CD8-positive, alpha-beta memory T cell (primary cell): ENCODE measurements around the gene ELMO1. TPM values are rescaled to one million over a fixed set of nuclear protein-coding genes. Genes with fewer than 3 reads are reported as not detected.

Source experiments
- CTCF ChIA-PET: fragments of 350-600 bp; sonication (Branson Sonifier 250); formaldehyde crosslinking; loops from one replicate; lab custom pipeline; 2021; ENCODE audit warnings: antibody characterized with exemption; lab: Charles Lee
- POLR2A ChIA-PET: fragments of 350-600 bp; sonication (Branson Sonifier 250); formaldehyde crosslinking; loops from one replicate; lab custom pipeline; 2021; ENCODE audit warnings: antibody characterized with exemption; lab: Charles Lee
- DNase-seq, 5 donors: peaks; one replicate each; pipeline versions ENCODE4 v3.0.0 to v3.0.0-alpha.2; 2020 to 2022; ENCODE audit warnings: mixed read lengths in 1 of 5
- H3K27ac ChIP-seq: one replicate; pipeline ENCODE4 v1.7.0; 2013; ENCODE audit warnings: low read depth, mild to moderate bottlenecking, low read length, moderate library complexity
- H3K27me3 ChIP-seq: 2 replicates; pipeline ENCODE4 v1.7.0; 2013; ENCODE audit warnings: low read length, mild to moderate bottlenecking; ENCODE audit not compliant: insufficient read depth, poor library complexity, severe bottlenecking
- H3K36me3 ChIP-seq: 2 replicates; pipeline ENCODE4 v1.7.0; 2013; ENCODE audit warnings: mild to moderate bottlenecking, low read length, moderate library complexity; ENCODE audit not compliant: insufficient read depth
- H3K4me1 ChIP-seq: 2 replicates; pipeline ENCODE4 v1.7.0; 2013; ENCODE audit warnings: mild to moderate bottlenecking, low read length, moderate library complexity; ENCODE audit not compliant: insufficient read depth
- H3K4me3 ChIP-seq: 2 replicates; pipeline ENCODE4 v1.7.0; 2013; ENCODE audit warnings: mild to moderate bottlenecking, low read length
- H3K9me3 ChIP-seq: 2 replicates; pipeline ENCODE4 v1.7.0; 2013; ENCODE audit warnings: mild to moderate bottlenecking, low read length
- H3K27ac Mint-ChIP-seq, 8 donors: one replicate each; pipeline ENCODE4 v1.8.0; 2020 to 2021; ENCODE audit warnings: mixed read lengths in 8 of 8, mild to moderate bottlenecking in 6 of 8, inconsistent platforms in 3 of 8, moderate library complexity in 3 of 8
- H3K27me3 Mint-ChIP-seq, 2 donors: one replicate each; pipeline ENCODE4 v1.8.0; 2020 to 2021; ENCODE audit warnings: mixed read lengths in 2 of 2, mild to moderate bottlenecking in 1 of 2, moderate library complexity in 1 of 2
- H3K36me3 Mint-ChIP-seq, 3 donors: one replicate each; pipeline ENCODE4 v1.8.0; 2020 to 2021; ENCODE audit warnings: mixed read lengths in 3 of 3, inconsistent platforms in 1 of 3, mild to moderate bottlenecking in 1 of 3
- H3K4me1 Mint-ChIP-seq, 3 donors: one replicate each; pipeline ENCODE4 v1.8.0; 2020 to 2021; ENCODE audit warnings: mixed read lengths in 3 of 3, inconsistent platforms in 1 of 3, mild to moderate bottlenecking in 1 of 3
- H3K4me3 Mint-ChIP-seq, 7 donors: one replicate each; pipeline ENCODE4 v1.8.0; 2020 to 2021; ENCODE audit warnings: mixed read lengths in 7 of 7, mild to moderate bottlenecking in 6 of 7, moderate library complexity in 4 of 7, inconsistent platforms in 2 of 7
- H3K9me3 Mint-ChIP-seq, 5 donors: one replicate each; pipeline ENCODE4 v1.8.0; 2020 to 2022; ENCODE audit warnings: mixed read lengths in 5 of 5, mild to moderate bottlenecking in 3 of 5, moderate library complexity in 2 of 5, inconsistent platforms in 1 of 5
- polyA plus RNA-seq: library from polyadenylated mRNA; unstranded; fragments of 300-500 nt; fragmentation: Illumina TruSeq; gene quantifications from one replicate; pipeline ENCODE4 v1.2.3, GENCODE V29; 2021
- total RNA-seq, 2 experiments: library from RNA; stranded (reverse); gene quantifications; one replicate each; pipeline ENCODE4 v1.2.3, GENCODE V29; 2021

The ELMO1 gene
- total and polyA plus RNA-seq, 3 experiments from 2014 or later: 65.6 to 74.4 (median 66.2) TPM

GRCh38 chr7:37009125-37009675 lies 439.5 kb downstream of the ELMO1 start:
- H3K4me1 ChIP-seq: no peaks in the 10 kb centered on the region
- ChIA-PET CTCF (interaction anchor here (1.1 kb wide), 1 partner anchor 15 kb away, joined by 3 read pairs; no protein-coding TSS in a partner anchor), POLR2A (no interaction called here)
- Mint-ChIP-seq H3K4me1 (peaks cover 10 to 34% (median 13%) of the 10 kb centered on the region in 3 donors), H3K27me3 (no peaks in the 10 kb centered on the region), H3K9me3 (no peaks in the 10 kb centered on the region), H3K4me3 (no peak overlapping the region), H3K27ac (peak overlapping the region in 5 of 8 donors; percentile 3 to 61 (median 56)), H3K36me3 (peaks cover 12 to 68% (median 30%) of the 10 kb centered on the region in 3 donors)
- no peaks in the 10 kb centered on the region for H3K9me3 ChIP-seq
- no peaks in the 10 kb centered on the region for H3K27me3 ChIP-seq
- no peak overlapping the region for H3K27ac ChIP-seq
- no peaks in the 10 kb centered on the region for H3K36me3 ChIP-seq
- H3K4me3 ChIP-seq: no peak overlapping the region
- DNase-seq: no peak

DNA sequence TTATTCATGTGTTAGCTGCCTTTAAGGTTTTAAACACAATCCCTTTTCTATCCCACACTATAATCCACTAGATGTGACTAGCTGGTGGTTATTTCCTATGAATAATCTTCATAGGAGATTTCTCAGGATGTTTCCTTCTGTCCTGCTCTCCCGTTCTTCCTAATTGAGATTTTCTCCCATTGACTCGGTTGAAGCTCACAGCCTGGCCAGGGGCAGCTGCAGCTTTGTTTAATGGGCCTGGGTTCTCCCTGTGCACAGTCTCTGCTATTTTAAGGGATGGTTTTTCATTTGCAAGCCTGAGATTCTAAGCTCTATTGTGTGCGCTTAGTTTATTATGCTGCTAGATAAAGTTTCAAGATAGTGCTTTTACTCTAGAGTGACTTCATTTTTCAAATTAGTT lies 441.0 kb downstream of the ELMO1 start:
- ChIA-PET CTCF (no interaction called here), POLR2A (no interaction called here)
- Mint-ChIP-seq H3K36me3 (peaks cover 19 to 69% (median 35%) of the 10 kb centered on the region in 3 donors), H3K27me3 (no peaks in the 10 kb centered on the region), H3K27ac (peak overlapping the region in 4 of 8 donors; percentile 1 to 45 (median 14)), H3K4me3 (no peak overlapping the region), H3K4me1 (peaks cover 12 to 44% (median 13%) of the 10 kb centered on the region in 3 donors), H3K9me3 (peaks cover 0 to 5% (median 0%) of the 10 kb centered on the region in 5 donors)
- no peak for DNase-seq
- H3K27ac ChIP-seq: no peak overlapping the region
- H3K9me3 ChIP-seq: no peaks in the 10 kb centered on the region
- H3K27me3 ChIP-seq: no peaks in the 10 kb centered on the region
- no peaks in the 10 kb centered on the region for H3K36me3 ChIP-seq
- H3K4me1 ChIP-seq: no peaks in the 10 kb centered on the region
- no peak overlapping the region for H3K4me3 ChIP-seq

GRCh38 chr7:37007268-37007667 lies 441.4 kb downstream of the ELMO1 start:
- peaks cover 12 to 48% (median 13%) of the 10 kb centered on the region in 3 donors for H3K4me1 Mint-ChIP-seq
- H3K27ac Mint-ChIP-seq: peak overlapping the region in 3 of 8 donors; percentile 5 to 24 (median 23)
- POLR2A ChIA-PET: no interaction called here
- no peaks in the 10 kb centered on the region for H3K27me3 Mint-ChIP-seq
- H3K4me1 ChIP-seq: no peaks in the 10 kb centered on the region
- no peaks in the 10 kb centered on the region for H3K9me3 ChIP-seq
- H3K27me3 ChIP-seq: no peaks in the 10 kb centered on the region
- H3K36me3 Mint-ChIP-seq: peaks cover 20 to 69% (median 35%) of the 10 kb centered on the region in 3 donors
- H3K9me3 Mint-ChIP-seq: peaks cover 0 to 5% (median 0%) of the 10 kb centered on the region in 5 donors
- H3K36me3 ChIP-seq: no peaks in the 10 kb centered on the region
- CTCF ChIA-PET: no interaction called here
- H3K4me3 Mint-ChIP-seq: no peak overlapping the region
- no peak overlapping the region for H3K4me3 ChIP-seq
- no peak for DNase-seq
- no peak overlapping the region for H3K27ac ChIP-seq

GRCh38 chr7:37006764-37007163 lies 441.9 kb downstream of the ELMO1 start:
- no peaks in the 10 kb centered on the region for H3K27me3 Mint-ChIP-seq
- Histone ChIP-seq H3K4me3 (no peak overlapping the region), H3K27ac (no peak overlapping the region), H3K9me3 (no peaks in the 10 kb centered on the region), H3K27me3 (no peaks in the 10 kb centered on the region), H3K36me3 (no peaks in the 10 kb centered on the region), H3K4me1 (no peaks in the 10 kb centered on the region)
- H3K27ac Mint-ChIP-seq: peak overlapping the region in 4 of 8 donors; percentile 13 to 61 (median 56)
- peaks cover 0 to 5% (median 0%) of the 10 kb centered on the region in 5 donors for H3K9me3 Mint-ChIP-seq
- peaks cover 10 to 51% (median 12%) of the 10 kb centered on the region in 3 donors for H3K4me1 Mint-ChIP-seq
- H3K36me3 Mint-ChIP-seq: peaks cover 25 to 66% (median 35%) of the 10 kb centered on the region in 3 donors
- POLR2A ChIA-PET: no interaction called here
- CTCF ChIA-PET: no interaction called here
- no peak overlapping the region for H3K4me3 Mint-ChIP-seq
- no peak for DNase-seq

GRCh38 chr7:37000511-37000910 lies 448.2 kb downstream of the ELMO1 start:
- peaks cover 7 to 35% (median 7%) of the 10 kb centered on the region in 3 donors for H3K4me1 Mint-ChIP-seq
- CTCF ChIA-PET: no interaction called here
- Histone ChIP-seq H3K9me3 (no peaks in the 10 kb centered on the region), H3K4me3 (no peak overlapping the region), H3K27me3 (no peaks in the 10 kb centered on the region), H3K36me3 (no peaks in the 10 kb centered on the region), H3K27ac (no peak overlapping the region), H3K4me1 (no peaks in the 10 kb centered on the region)
- H3K27me3 Mint-ChIP-seq: no peaks in the 10 kb centered on the region
- peaks cover 28 to 36% (median 31%) of the 10 kb centered on the region in 3 donors for H3K36me3 Mint-ChIP-seq
- POLR2A ChIA-PET: no interaction called here
- DNase-seq: no peak
- no peak overlapping the region for H3K4me3 Mint-ChIP-seq
- peaks cover 0 to 5% (median 0%) of the 10 kb centered on the region in 5 donors for H3K9me3 Mint-ChIP-seq
- peak overlapping the region in 1 of 8 donors; percentile 54 for H3K27ac Mint-ChIP-seq

- Mint-ChIP-seq H3K36me3 (peaks cover 28 to 36% (median 31%) of the 10 kb centered on the region in 3 donors), H3K27ac (peak overlapping the region in 2 of 8 donors; percentile 23 to 54), H3K9me3 (peaks cover 0 to 5% (median 0%) of the 10 kb centered on the region in 5 donors), H3K4me3 (no peak overlapping the region), H3K27me3 (no peaks in the 10 kb centered on the region), H3K4me1 (peaks cover 7 to 36% (median 7%) of the 10 kb centered on the region in 3 donors)
- ChIA-PET CTCF (no interaction called here), POLR2A (no interaction called here)
- Histone ChIP-seq H3K4me3 (no peak overlapping the region), H3K9me3 (no peaks in the 10 kb centered on the region), H3K36me3 (no peaks in the 10 kb centered on the region), H3K4me1 (no peaks in the 10 kb centered on the region), H3K27ac (no peak overlapping the region), H3K27me3 (no peaks in the 10 kb centered on the region)
- DNase-seq: no peak
These were observed 448.8 kb downstream of the ELMO1 start for GRCh38 chr7:36999626-37000485.

GRCh38 chr7:36995776-36996175 lies 452.9 kb downstream of the ELMO1 start:
- Histone ChIP-seq H3K4me3 (no peak overlapping the region), H3K4me1 (no peaks in the 10 kb centered on the region), H3K27ac (no peak overlapping the region), H3K9me3 (no peaks in the 10 kb centered on the region), H3K36me3 (no peaks in the 10 kb centered on the region), H3K27me3 (no peaks in the 10 kb centered on the region)
- DNase-seq: no peak
- peaks cover 11 to 34% (median 15%) of the 10 kb centered on the region in 3 donors for H3K4me1 Mint-ChIP-seq
- H3K27me3 Mint-ChIP-seq: no peaks in the 10 kb centered on the region
- H3K9me3 Mint-ChIP-seq: no peaks in the 10 kb centered on the region
- no peak overlapping the region for H3K4me3 Mint-ChIP-seq
- peaks cover 2 to 20% (median 10%) of the 10 kb centered on the region in 3 donors for H3K36me3 Mint-ChIP-seq
- ChIA-PET CTCF (no interaction called here), POLR2A (no interaction called here)
- peak overlapping the region in 2 of 8 donors; percentile 1 to 36 for H3K27ac Mint-ChIP-seq
